ENCODE results near the gene GFI1. TPM values are rescaled to one million over a fixed set of nuclear protein-coding genes. Genes with fewer than 3 reads are reported as not detected.

GFI1 gene
- total and polyA plus RNA-seq, 2 of the 13 experiments (the other 11 are each of a cell fraction or from before 2014, with no cell fraction given): 10.3 to 10.5 TPM

GRCh38 chr1:92505015-92505692 is 18.4 kb upstream of the GFI1 start (continued):
- no peak for TF ChIP-seq ZNF512 (CRISPR knock-in tag; IDR thresholded peaks at IDR 0.05)
- TF ChIP-seq ZNF335 (CRISPR knock-in tag; IDR thresholded peaks at IDR 0.05): 0 out of 2 replicates have a peak, but pooled peaks have one; percentile 19
- TF ChIP-seq SAP130 (CRISPR knock-in tag; IDR thresholded peaks at IDR 0.05; ENCODE audit: low read depth): peak; percentile 52
- peak; percentile 27; the same call in 1 of the 2 replicates for TF ChIP-seq ETV5 (CRISPR knock-in tag; IDR thresholded peaks at IDR 0.05; ENCODE audit: borderline replicate concordance)
- TF ChIP-seq ZBTB40 (IDR thresholded peaks at IDR 0.05): no peak
- TF ChIP-seq ZBTB40 (CRISPR knock-in tag; IDR thresholded peaks at IDR 0.05): no peak
- peak; percentile 29; the same call in 1 of the 2 replicates for TF ChIP-seq TRIM24 (CRISPR knock-in tag; IDR thresholded peaks at IDR 0.05)
- TF ChIP-seq ZBTB21 (CRISPR knock-in tag; IDR thresholded peaks at IDR 0.05): no peak; the same call in 1 of the 2 replicates
- no peak for TF ChIP-seq YEATS4 (CRISPR knock-in tag; IDR thresholded peaks at IDR 0.05; ENCODE audit: borderline replicate concordance)
- peak; percentile 49; the same call in 1 of the 2 replicates for TF ChIP-seq ZMYM2 (CRISPR knock-in tag; IDR thresholded peaks at IDR 0.05)
- TF ChIP-seq THAP11 (CRISPR knock-in tag; IDR thresholded peaks at IDR 0.05): no peak; the same call in 1 of the 2 replicates
- no peak for TF ChIP-seq SYNCRIP (IDR thresholded peaks at IDR 0.05; ENCODE audit: insufficient read depth, low read depth, low read length)
- no peak for TF ChIP-seq MAZ (IDR thresholded peaks at IDR 0.05; ENCODE audit: borderline replicate concordance, low read depth, low read length)
- peak; percentile 48; the same call in 1 of the 2 replicates for TF ChIP-seq MAZ (CRISPR knock-in tag; IDR thresholded peaks at IDR 0.05; ENCODE audit: low read depth)
- peak; percentile 94 for TF ChIP-seq RARA (CRISPR knock-in tag; IDR thresholded peaks at IDR 0.05)
- TF ChIP-seq EEA1 (CRISPR knock-in tag; IDR thresholded peaks at IDR 0.05; ENCODE audit: borderline replicate concordance): no peak
- TF ChIP-seq TBX2 (CRISPR knock-in tag; IDR thresholded peaks at IDR 0.05; ENCODE audit: borderline replicate concordance): peak; percentile 63; the same call in 1 of the 2 replicates
- TF ChIP-seq SIN3B (IDR thresholded peaks at IDR 0.05; ENCODE audit: low read length): no peak
- TF ChIP-seq ZNF414 (CRISPR knock-in tag; IDR thresholded peaks at IDR 0.05): no peak

Data from HepG2 (cell line).